RCC 7860 (cell line): ENCODE measurements around the gene KRTCAP2.

Source experiments
- DNase-seq: peaks from one replicate; pipeline ENCODE4 v3.0.0-alpha.2; 2015; ENCODE audit warnings: low spot score
- FAIRE-seq: peaks from 2 replicates; lab custom pipeline; 2012; peaks lifted over from hg19 to GRCh38; lab: Jason Lieb, UNC

The KRTCAP2 gene

GRCh38 chr1:155137154-155137949, 35.8 kb downstream of the KRTCAP2 start:
- no peak for FAIRE-seq
- no peak for DNase-seq

- FAIRE-seq: no peak
- DNase-seq: no peak
Measured at GRCh38 chr1:155136748-155137147, 36.4 kb downstream of the KRTCAP2 start.

GRCh38 chr1:155135415-155136028, 37.6 kb downstream of the KRTCAP2 start, which contains the start of gene SLC50A1:
Gene SLC50A1, plus strand, starts transcription at chr1:155135852. Its CDS starts 60 bp downstream, at chr1:155135912.
- DNase-seq (peak; percentile 85), FAIRE-seq (no peak)

- FAIRE-seq: peak; percentile 93
- DNase-seq: peak; percentile 95
Measured at GRCh38 chr1:155134880-155135414, 38.2 kb downstream of the KRTCAP2 start.

GRCh38 chr1:155134322-155134721, 38.8 kb downstream of the KRTCAP2 start:
- DNase-seq (no peak), FAIRE-seq (no peak)

- DNase-seq (no peak), FAIRE-seq (no peak)
Measured at GRCh38 chr1:155133799-155134281, 39.3 kb downstream of the KRTCAP2 start.

GRCh38 chr1:155131856-155132255, 41.2 kb downstream of the KRTCAP2 start:
- DNase-seq (peak; percentile 33), FAIRE-seq (no peak)

DNA sequence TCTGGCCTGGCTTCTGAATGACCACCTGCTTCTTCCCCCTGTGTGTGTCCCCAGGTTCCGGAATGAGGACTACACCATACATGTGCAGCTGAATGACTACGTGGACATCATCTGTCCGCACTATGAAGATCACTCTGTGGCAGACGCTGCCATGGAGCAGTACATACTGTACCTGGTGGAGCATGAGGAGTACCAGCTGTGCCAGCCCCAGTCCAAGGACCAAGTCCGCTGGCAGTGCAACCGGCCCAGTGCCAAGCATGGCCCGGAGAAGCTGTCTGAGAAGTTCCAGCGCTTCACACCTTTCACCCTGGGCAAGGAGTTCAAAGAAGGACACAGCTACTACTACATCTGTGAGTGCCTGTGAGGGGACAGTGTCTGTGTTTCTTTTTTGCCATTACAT, 41.8 kb downstream of the KRTCAP2 start:
- FAIRE-seq: no peak
- DNase-seq: no peak

DNA sequence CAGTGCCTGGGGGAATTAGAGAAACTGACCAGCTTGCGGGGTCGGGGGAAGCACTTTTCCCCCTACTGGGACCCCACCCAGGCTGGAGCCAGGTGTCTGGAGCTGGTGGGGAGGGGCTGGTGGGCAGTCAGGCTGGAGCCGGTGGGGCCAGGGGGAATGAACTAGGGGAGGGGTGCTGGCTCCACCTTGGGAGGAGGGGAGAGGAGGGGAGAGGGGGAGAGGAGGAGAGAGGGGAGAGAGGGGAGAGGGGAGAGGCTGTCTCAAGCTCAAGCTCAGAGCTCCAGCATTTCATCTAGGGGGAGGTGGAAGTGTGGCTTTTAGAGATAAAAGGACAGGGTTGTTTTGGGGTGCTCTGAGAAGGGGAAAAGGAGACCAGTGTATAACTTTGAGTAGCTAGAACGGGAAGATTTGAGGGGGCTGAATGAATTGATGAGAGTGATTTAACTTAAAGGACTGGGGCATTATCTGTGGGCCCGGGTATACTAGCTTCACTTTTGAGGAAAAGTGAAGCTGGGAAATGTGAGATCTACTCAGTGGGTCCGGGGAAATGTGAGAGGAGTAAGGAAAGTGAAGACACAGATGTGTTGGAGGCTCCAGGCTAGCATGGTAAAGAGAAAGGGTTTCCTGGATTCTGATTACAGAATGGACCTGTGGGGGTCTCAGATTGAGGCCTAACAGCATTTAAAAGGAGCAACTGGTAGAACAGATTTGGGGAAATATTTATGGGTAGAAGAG, 42.7 kb downstream of the KRTCAP2 start:
- no peak for FAIRE-seq
- no peak for DNase-seq

GRCh38 chr1:155128755-155129473, 44.2 kb downstream of the KRTCAP2 start:
- FAIRE-seq: no peak

DNA sequence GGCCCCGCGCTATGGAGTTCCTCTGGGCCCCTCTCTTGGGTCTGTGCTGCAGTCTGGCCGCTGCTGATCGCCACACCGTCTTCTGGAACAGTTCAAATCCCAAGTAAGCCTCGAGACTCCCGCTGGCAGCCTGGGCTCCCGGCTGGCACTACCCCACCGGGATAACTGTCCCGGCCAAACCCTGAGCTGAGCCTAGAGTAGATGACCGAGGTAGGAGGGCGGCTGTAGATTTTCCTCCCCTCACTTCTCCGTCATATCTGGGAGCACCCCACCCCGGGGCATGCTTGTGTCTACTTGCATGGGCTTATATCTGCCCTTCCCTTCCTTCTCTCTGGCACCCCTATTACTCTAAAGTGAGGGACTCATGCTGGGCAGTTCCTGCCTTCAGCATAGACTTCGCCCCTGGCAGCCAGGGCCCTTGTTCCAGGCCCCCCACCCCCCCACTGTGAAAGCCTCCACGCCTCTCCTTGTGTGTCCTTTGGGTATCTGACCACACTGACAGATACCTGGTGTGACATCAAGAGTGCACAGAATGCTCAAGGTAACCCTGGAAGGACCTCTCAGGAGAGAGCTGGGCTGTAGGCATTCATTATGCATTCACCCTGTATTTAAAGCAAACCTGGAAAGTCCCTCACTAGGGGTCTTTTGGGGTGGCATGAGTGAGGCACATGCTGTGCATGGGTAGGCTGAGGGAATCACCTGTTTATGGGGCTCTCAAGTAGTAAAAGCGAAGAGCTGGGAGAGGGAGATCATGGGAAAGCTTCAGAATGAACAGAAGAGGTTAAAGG, 44.9 kb downstream of the KRTCAP2 start:
- FAIRE-seq: no peak
- no peak for DNase-seq

More at GRCh38 chr1:155128755-155129473, 44.2 kb downstream of the KRTCAP2 start:
- DNase-seq: peak; percentile 38

DNA sequence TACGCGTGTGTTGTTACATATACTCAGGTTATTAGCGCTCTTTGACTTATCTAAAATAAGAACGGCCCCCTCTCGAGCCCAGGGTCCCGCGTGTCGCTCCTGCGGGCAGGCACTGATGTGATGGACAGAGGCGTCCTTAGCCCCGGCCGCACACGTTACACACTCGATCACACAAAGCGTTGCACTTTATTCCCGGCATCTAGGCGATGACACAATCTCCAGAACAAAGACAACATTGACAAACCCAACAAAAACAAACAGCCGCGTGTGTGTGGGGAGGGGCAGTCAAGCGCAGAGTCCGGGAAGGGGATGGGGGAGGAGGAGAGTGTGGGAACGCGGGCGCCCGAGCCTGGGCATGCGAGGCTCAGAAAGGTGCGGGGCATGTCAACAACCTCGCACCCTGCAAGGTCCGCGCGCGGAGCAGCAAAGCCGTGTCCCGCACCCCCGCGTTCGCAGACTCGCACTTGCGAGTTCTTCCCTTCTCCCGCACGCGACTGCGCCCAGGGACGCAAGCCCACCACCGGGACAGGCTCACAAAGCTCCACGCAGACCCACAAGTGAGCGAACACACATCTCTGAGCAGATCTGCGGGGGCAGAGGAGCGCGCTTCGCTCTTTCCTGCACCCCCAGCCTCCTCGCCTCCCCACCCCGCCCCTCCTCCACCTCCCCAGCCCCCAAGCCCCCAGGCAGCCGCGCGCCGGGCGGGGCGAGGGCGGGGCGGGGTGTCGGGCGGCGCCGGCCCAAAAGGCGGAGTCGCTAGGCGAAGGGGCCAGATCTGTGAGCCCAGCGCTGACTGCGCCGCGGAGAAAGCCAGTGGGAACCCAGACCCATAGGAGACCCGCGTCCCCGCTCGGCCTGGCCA, 45.8 kb downstream of the KRTCAP2 start, which contains the start of gene EFNA1:
Gene EFNA1 (plus strand): TSS at position 772 of the 862 bp plus-strand sequence. CDS start 102 bp downstream, outside the sequence.
- DNase-seq: peak; percentile 23
- no peak for FAIRE-seq

DNA sequence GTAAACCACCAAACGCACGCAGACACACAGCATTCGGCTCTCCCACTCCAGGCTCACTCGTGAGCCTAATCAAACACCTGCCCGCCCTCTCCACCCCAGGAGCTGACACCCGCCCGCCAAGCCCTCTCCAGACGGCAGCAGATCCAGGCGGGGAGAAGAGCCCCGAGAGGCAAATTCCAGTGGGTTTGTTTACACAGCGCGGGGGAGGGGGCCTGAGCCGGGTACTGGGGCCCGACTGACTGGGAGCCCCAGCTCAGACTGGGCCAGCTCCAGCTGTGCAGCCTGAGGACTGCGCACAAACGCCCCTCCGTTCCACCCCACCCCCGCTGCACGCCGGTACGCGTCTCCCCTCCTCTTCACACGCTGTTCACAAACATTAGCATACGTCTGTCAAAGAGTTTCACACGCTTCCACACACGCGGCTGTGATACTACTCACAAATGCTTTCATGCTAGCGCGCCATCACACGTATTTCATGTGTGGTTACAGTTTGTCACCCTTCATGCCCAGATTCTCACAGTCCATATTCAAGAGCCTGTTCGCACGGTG, 46.5 kb downstream of the KRTCAP2 start:
- FAIRE-seq: no peak
- no peak for DNase-seq

DNA sequence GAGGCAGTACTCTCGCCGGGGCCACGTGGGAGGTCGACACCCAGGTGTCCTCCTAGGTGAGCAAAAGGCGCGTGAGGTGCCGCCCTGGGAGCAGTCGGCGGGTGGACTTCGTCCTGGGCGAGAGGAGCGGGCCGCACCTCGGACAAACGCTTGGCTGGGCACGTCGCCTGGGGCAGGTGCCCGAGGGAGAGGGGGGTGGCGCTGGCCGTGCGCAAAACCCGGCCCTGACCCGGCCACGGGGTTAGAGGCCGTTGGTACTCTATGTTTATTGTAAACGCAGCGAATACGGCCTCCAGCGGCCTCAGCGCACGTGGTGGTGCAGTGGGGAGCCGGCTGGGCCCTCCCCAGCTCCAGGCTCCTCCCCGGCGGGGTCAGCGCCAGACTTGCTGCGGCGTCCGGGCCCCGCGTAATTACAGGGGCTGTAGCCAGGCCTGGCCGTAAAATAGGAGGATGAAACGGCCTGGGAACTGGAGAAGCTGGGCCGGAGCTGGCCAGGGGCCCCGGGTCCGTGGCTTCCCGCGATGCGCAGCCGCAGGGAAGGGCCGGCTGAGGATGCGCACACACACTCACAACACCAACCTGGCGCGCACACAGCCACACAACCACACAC, 47.1 kb downstream of the KRTCAP2 start:
- DNase-seq (no peak), FAIRE-seq (no peak)

- DNase-seq (no peak), FAIRE-seq (no peak)
Measured at GRCh38 chr1:155125511-155125945, 47.6 kb downstream of the KRTCAP2 start.

GRCh38 chr1:155124503-155125463, 48.3 kb downstream of the KRTCAP2 start:
- DNase-seq (peak; percentile 53), FAIRE-seq (no peak)

GRCh38 chr1:155123801-155124200, 49.3 kb downstream of the KRTCAP2 start:
- no peak for FAIRE-seq
- no peak for DNase-seq
